SIG-M5 (cell line): ENCODE results near the gene SAV1.
A peak's percentile ranks its signal among the peaks of the same experiment; 100 is the strongest.
"Not testable (repeated sequence)": the region's sequence is repeated elsewhere in the genome, so short reads cannot be mapped to it uniquely, and the experiment has no call there.

Experiments
- DNase-seq: peaks from one replicate; lab custom pipeline; 2025; lab: John Stamatoyannopoulos, UW

SAV1 gene

DNA sequence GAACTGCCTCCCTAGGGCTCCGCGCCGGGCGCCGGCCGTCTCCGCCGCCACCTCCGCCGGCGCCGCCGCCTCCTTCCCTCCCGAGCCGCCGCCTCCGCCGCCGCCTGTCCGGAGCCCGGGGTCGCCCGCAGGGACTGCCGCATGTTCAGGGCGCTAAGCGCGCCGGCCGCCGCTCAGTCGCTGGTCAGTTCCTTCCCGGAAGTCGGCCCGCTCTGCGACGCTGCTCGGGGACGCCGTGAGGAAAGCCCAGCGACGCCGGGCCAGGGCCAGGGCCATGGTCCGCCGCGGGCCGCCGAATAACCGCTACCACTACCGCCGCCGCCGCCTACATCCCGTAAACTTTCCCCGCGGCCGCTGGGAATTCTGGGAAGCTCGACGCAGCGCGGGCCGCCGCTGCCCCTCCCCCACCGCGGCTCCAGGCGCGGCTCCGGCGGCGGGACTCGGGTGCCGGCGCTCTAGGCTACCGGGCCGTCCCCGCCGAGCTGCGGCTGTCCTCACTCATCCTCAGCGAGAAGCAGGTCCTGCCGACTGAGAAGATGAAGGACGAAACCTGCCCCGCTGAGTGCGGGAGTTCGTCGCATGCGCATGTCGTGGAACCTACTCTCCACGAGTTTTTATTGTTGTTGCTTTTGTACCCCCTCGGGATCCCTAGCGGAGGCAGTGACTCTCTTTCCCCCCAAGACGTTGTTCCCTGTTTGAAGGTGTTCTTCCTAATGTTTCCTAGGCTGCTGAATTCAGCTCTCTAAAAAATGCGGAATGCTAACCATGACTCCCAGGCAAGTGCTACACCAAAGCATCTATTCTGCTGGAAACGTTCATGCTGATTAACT, at the start of gene SAV1:
Gene SAV1 (minus strand): TSS at position 311 of the 830 bp plus-strand sequence. CDS start 339 bp downstream, outside the sequence.
- no peak for DNase-seq

GRCh38 chr14:50717811-50718210, 49.7 kb upstream of the SAV1 start:
- no peak for DNase-seq

GRCh38 chr14:50714450-50715073, 46.5 kb upstream of the SAV1 start:
- no peak for DNase-seq

DNA sequence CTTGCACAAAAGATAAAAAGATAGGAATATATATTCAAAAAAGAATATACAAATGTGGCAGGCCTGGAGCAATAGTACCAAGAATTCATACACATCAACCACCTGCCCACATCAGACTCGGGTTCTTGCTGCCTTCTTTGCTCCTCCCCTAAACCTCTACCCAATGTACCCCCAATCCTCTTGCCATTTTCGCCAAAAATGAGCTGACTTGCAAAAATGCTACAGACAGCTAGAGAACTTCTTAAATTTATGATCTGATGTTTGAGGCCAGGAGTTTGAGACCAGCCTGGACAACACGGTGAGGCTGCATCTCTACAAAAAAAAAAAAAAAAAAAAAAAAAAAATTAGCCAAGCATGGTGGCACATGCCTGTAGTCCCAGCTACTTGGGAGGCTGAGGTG, 42.9 kb upstream of the SAV1 start:
- no peak for DNase-seq

DNA sequence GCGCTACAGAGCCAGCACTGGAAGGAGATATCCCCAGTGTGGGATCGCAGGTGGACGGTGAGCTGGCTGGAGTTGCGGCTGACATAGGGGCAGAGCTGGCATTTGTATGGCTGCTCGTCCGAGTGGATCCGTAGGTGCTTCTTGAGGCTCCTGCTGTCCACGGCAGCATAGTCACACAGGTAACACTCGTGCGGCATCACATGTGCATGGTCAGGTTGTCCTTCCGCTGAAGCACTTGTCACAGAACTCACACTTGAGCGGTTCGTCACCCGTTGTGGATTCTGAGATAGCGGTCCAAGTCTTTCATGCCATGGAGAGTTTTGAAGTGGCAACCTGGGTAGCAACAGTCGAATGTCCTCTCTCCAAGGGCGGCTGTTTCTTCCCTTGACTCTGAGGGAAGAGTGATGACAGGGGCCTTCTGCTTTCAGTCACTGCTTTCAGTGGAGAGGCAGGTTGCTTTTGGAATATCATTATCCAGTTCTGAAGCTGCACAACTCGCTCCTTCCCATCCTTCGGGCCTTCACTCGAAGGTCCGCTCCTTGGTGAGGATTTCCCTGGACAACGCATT, 37.0 kb upstream of the SAV1 start:
- DNase-seq, result no peak

GRCh38 chr14:50704454-50705010, 36.4 kb upstream of the SAV1 start:
- DNase-seq, result no peak

- DNase-seq, result no peak
Observed at GRCh38 chr14:50697659-50698290, 29.7 kb upstream of the SAV1 start.

DNA sequence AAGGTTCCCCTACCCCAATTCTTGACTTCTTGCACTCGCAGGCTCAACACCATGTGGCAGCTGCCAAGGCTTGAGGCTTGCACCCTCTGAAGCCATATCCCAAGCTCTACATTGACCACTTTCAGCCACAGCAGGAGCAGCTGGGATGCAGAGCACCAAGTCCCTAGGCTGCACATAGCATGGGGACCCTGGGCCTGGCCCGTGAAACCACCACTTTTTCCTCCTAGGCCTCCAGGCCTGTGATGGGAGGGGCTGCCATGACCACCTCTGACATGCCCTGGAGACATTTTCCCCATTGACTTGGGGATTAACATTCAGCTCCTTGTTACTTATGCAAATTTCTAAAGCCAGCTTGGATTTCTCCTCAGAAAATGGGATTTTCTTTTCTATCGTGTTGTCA, 26.2 kb upstream of the SAV1 start:
- DNase-seq, result not testable (repeated sequence)

DNA sequence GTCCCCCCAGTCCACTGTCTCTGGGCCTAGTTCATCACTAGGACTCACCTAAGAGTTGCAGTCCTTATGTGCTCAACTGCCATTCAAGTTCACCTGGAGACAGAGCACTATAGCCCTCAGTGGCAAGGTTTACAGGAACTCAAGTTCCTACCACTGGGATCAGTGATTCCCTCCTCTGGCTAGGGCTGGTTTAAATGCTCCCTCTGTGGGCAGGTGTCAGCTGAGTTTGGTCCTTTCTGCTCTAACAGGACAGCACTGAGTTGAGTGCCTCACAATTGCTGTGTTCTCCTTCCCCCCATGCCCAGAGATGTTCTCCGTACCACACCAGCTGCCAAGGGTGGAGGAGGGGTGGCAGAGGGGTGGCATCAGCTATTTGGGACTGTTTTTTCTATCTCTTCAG, 20.8 kb upstream of the SAV1 start:
- no peak for DNase-seq

GRCh38 chr14:50679674-50680073, 11.6 kb upstream of the SAV1 start:
- no peak for DNase-seq

DNA sequence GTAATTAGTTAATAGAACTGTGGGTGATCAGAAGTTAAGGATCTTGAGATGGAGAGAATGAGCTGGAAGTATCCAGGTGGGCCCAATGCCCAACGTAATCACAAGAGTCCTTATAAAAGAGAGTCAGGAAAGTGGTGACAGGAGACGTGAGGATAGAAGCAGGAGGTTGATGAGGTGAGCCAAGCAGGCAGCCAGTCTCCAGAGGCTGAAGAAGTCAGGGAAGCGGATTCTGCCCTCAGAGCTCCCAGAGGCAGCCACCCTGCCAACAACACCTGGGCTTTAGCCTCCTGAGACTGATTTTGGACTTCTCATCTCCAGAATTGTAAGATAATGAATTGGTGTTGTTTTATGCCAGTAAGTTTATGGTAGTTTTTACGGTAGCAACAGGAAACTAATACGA, 10.1 kb upstream of the SAV1 start:
- DNase-seq, result no peak

- DNase-seq, result peak; percentile 28
Observed at GRCh38 chr14:50677527-50678063, 9.5 kb upstream of the SAV1 start.

GRCh38 chr14:50676814-50677516, 8.9 kb upstream of the SAV1 start:
- DNase-seq, result no peak

DNA sequence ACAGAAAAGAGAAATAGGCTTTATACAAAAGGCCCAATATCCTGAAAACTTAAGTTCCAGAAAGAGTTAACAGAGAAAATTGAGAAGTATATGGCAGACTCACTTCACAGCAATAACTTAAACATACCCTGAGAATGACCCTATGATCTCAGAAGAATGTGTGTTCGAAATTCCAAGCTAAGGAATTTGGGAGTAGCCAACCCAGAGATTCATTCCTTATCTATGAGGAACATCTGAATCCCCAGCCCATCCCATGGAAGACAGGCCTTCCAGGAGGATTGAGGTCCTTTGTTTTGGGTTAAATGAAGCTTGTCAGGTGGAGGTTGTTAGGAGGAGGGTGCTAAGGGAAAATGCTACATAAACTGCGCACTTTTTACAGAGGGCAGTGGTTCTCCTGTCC, 7.5 kb upstream of the SAV1 start:
- no peak for DNase-seq

- no peak for DNase-seq
Observed at GRCh38 chr14:50670866-50671256, 2.8 kb upstream of the SAV1 start.

- DNase-seq, result no peak
Observed at GRCh38 chr14:50670196-50670865, 2.2 kb upstream of the SAV1 start.

- DNase-seq, result no peak
Observed at GRCh38 chr14:50669441-50669986, 1.4 kb upstream of the SAV1 start.

GRCh38 chr14:50668826-50669143, 679 bp upstream of the SAV1 start:
- no peak for DNase-seq

DNA sequence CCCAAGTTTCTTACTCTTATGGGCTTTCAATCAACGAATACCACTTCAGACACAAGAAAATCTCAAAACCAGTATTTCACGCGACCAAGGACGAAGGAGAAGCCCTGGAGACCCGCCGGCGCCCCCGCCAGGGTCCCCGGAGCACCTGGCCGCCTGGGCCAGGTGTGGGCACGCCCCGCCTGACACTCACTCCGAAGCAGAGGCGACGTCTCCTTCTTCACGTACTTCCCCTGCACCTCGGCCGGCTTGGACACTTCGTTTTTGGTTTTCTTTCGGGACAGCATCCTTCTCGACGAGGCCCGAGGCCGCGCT, 466 bp downstream of the SAV1 start:
- no peak for DNase-seq

- no peak for DNase-seq
Observed at GRCh38 chr14:50666772-50667683, 1.1 kb downstream of the SAV1 start.
